ENCODE data around the gene EFHC2.

DNA sequence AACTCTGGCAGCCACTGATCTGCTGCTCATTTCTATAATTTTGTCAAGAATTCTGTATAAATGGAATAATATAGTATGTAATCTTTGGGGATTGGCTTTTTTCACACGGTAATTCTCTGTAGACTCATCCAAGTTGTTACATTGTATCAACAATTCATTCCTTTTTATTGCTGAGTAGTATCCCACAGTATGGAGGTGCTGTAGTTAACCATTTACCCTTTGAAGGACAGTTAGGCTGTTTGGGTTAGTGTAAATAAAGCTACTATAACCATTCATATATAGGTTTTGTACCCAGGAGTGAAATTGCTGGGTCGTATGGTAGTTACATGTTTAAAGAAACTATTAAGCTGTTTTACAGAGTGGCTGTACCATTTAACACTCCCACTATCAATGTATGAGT lies 213.3 kb downstream of the EFHC2 start:
- TF ChIP-seq POLR2A (IDR thresholded peaks at IDR 0.05) (no peak), POLR2AphosphoS5 (IDR thresholded peaks at IDR 0.05) (no peak), EP300 (IDR thresholded peaks at IDR 0.05; ENCODE audit: low read depth) (no peak)
- TF ChIP-seq, protein P1, sequence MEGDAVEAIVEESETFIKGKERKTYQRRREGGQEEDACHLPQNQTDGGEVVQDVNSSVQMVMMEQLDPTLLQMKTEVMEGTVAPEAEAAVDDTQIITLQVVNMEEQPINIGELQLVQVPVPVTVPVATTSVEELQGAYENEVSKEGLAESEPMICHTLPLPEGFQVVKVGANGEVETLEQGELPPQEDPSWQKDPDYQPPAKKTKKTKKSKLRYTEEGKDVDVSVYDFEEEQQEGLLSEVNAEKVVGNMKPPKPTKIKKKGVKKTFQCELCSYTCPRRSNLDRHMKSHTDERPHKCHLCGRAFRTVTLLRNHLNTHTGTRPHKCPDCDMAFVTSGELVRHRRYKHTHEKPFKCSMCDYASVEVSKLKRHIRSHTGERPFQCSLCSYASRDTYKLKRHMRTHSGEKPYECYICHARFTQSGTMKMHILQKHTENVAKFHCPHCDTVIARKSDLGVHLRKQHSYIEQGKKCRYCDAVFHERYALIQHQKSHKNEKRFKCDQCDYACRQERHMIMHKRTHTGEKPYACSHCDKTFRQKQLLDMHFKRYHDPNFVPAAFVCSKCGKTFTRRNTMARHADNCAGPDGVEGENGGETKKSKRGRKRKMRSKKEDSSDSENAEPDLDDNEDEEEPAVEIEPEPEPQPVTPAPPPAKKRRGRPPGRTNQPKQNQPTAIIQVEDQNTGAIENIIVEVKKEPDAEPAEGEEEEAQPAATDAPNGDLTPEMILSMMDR (IDR thresholded peaks at IDR 0.05): no peak

All from transverse colon (tissue), 4 donors.